Calu3 (cell line): ENCODE results near the gene FAAH. TPM values are rescaled to one million over a fixed set of nuclear protein-coding genes. Genes with fewer than 3 reads are reported as not detected.

ENCODE experiments used
- BruUV-seq: library from RNA; stranded (reverse); fragments of 400-500 nt; replicated peaks from 2 replicates; lab custom pipeline; 2021; lab: Mats Ljungman, UMichigan
- CTCF ChIA-PET: fragments of 300-600 bp; sonication (Branson Sonifier 250); formaldehyde crosslinking; loops from one replicate; lab custom pipeline; 2022; ENCODE audit warnings: antibody characterized with exemption; lab: Charles Lee
- DNase-seq: peaks from one replicate; pipeline ENCODE4 v3.0.0; 2022
- H3K27ac Mint-ChIP-seq: one replicate; pipeline ENCODE4 v1.8.0; 2022; ENCODE audit warnings: mixed read lengths; ENCODE audit not compliant: unreplicated experiment
- H3K27me3 Mint-ChIP-seq: one replicate; pipeline ENCODE4 v1.8.0; 2022; ENCODE audit warnings: mixed read lengths; ENCODE audit not compliant: unreplicated experiment
- H3K36me3 Mint-ChIP-seq: one replicate; pipeline ENCODE4 v1.8.0; 2022; ENCODE audit warnings: mild to moderate bottlenecking, moderate library complexity, mixed read lengths; ENCODE audit not compliant: insufficient read depth, unreplicated experiment
- H3K4me1 Mint-ChIP-seq: one replicate; pipeline ENCODE4 v1.8.0; 2022; ENCODE audit warnings: mild to moderate bottlenecking, low read depth, mixed read lengths; ENCODE audit not compliant: unreplicated experiment
- H3K4me3 Mint-ChIP-seq: one replicate; pipeline ENCODE4 v1.8.0; 2022; ENCODE audit warnings: mild to moderate bottlenecking, low read depth, moderate library complexity, mixed read lengths; ENCODE audit not compliant: unreplicated experiment
- H3K9me3 Mint-ChIP-seq: one replicate; pipeline ENCODE4 v1.8.0; 2022; ENCODE audit warnings: low read depth, mixed read lengths; ENCODE audit not compliant: unreplicated experiment
- intact Hi-C: fragments of 100-400 bp; cut with micrococcal nuclease; formaldehyde crosslinking; loops from one replicate; pipeline ENCODE4 v1.10.0; 2022; ENCODE audit not compliant: unreplicated experiment
- total RNA-seq: library from RNA; stranded (reverse); gene quantifications from 2 replicates; pipeline ENCODE4 v1.2.3, GENCODE V29; 2022
- TF ChIP-seq, protein P1 (sequence below): fragments of 200-600 bp; IDR thresholded peaks from one replicate; pipeline ENCODE4 v1.8.0; 2022; ENCODE audit warnings: antibody characterized with exemption; ENCODE audit not compliant: unreplicated experiment

The FAAH gene
- total RNA-seq, 1 experiment from 2014 or later: 31.4 TPM

GRCh38 chr1:46409063-46409372, 14.9 kb downstream of the FAAH start:
- TF ChIP-seq, protein P1, sequence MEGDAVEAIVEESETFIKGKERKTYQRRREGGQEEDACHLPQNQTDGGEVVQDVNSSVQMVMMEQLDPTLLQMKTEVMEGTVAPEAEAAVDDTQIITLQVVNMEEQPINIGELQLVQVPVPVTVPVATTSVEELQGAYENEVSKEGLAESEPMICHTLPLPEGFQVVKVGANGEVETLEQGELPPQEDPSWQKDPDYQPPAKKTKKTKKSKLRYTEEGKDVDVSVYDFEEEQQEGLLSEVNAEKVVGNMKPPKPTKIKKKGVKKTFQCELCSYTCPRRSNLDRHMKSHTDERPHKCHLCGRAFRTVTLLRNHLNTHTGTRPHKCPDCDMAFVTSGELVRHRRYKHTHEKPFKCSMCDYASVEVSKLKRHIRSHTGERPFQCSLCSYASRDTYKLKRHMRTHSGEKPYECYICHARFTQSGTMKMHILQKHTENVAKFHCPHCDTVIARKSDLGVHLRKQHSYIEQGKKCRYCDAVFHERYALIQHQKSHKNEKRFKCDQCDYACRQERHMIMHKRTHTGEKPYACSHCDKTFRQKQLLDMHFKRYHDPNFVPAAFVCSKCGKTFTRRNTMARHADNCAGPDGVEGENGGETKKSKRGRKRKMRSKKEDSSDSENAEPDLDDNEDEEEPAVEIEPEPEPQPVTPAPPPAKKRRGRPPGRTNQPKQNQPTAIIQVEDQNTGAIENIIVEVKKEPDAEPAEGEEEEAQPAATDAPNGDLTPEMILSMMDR: no peak
- H3K4me1 Mint-ChIP-seq: no peaks in the 10 kb centered on the region
- no peaks in the 10 kb centered on the region for H3K9me3 Mint-ChIP-seq
- H3K4me3 Mint-ChIP-seq: no peak overlapping the region
- CTCF ChIA-PET: interaction anchor here (0.6 kb wide), 1 partner anchor 24 kb away, joined by 3 read pairs; no protein-coding TSS in a partner anchor
- intact Hi-C loops: no loop called here
- H3K27me3 Mint-ChIP-seq: no peaks in the 10 kb centered on the region
- BruUV-seq: no TSS peak
- DNase-seq: no peak
- peaks cover 14% of the 10 kb centered on the region for H3K36me3 Mint-ChIP-seq
- no peak overlapping the region for H3K27ac Mint-ChIP-seq

DNA sequence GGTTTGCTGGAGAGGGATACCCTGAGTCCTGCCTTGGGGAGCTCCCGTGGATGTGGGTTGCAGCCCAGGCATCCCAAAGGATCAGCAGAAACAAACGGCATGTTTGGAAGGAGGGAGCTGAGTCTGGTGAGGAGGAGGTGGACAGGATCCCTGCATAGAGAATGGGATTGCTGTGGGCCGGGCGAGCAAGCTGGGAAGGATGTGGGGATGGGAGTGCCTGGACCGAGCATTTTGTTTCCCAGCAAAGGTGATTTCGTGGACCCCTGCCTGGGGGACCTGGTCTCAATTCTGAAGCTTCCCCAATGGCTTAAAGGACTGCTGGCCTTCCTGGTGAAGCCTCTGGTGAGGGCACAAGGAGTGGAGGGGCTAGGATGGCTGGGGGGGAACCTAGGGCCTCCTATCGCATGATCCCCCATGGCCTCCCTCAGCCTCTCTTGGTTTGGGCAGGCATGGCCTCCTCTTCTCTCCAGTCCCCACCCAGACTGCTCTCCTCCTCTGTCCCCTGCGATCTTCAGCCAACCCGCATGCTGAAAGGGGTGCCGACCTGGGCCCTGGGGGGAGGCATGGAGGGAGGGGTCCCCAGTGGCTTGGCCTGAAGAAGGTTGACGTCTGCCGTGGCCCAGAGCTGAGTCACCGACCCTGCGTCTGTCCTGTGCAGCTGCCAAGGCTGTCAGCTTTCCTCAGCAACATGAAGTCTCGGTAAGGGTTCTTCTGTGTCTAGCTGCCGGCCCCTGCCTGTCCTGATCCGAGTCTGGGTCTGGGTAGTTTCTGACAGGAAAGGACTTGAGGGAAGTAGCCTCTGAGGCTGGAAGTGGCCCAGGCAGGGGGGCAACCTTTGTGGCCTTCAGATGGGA, 16.3 kb downstream of the FAAH start:
- Mint-ChIP-seq H3K4me3 (no peak overlapping the region), H3K9me3 (no peaks in the 10 kb centered on the region), H3K27me3 (no peaks in the 10 kb centered on the region), H3K4me1 (no peaks in the 10 kb centered on the region), H3K27ac (no peak overlapping the region), H3K36me3 (peaks cover 18% of the 10 kb centered on the region)
- no TSS peak for BruUV-seq
- intact Hi-C loops: no loop called here
- no peak for DNase-seq
- TF ChIP-seq, protein P1: no peak
- CTCF ChIA-PET: interaction anchor here (0.6 kb wide), 1 partner anchor 119 kb away, joined by 10 read pairs; no protein-coding TSS in a partner anchor

DNA sequence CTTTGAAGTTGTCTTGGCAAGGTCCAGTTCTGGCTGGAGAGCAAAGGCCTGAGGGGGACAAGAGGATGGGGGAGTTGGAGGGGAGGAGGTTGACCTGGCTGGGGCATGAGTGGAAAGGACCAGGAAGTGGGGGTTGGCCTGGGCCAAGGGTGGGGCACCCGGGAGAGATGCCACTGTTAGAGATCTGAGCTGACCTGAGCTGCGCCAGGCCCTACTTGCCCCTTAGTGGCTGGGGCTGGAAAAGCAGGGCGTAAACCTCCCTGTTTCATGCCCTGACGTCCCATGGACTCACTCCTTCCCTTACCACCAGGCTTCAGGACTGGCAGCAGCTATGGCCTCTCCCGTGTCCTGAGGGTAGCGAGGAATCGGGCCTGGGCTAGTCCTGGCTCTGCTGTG, 16.9 kb downstream of the FAAH start:
- CTCF ChIA-PET: no interaction called here
- DNase-seq: no peak
- H3K9me3 Mint-ChIP-seq: no peaks in the 10 kb centered on the region
- intact Hi-C loops: no loop called here
- no peaks in the 10 kb centered on the region for H3K27me3 Mint-ChIP-seq
- BruUV-seq: no TSS peak
- H3K4me1 Mint-ChIP-seq: no peaks in the 10 kb centered on the region
- peaks cover 18% of the 10 kb centered on the region for H3K36me3 Mint-ChIP-seq
- no peak overlapping the region for H3K27ac Mint-ChIP-seq
- H3K4me3 Mint-ChIP-seq: no peak overlapping the region
- TF ChIP-seq, protein P1: no peak

- CTCF ChIA-PET: no interaction called here
- intact Hi-C loops: no loop called here
- no peak overlapping the region for H3K27ac Mint-ChIP-seq
- H3K4me1 Mint-ChIP-seq: no peaks in the 10 kb centered on the region
- no TSS peak for BruUV-seq
- peak; percentile 47 for DNase-seq
- TF ChIP-seq, protein P1: peak; percentile 58
- H3K9me3 Mint-ChIP-seq: no peaks in the 10 kb centered on the region
- no peak overlapping the region for H3K4me3 Mint-ChIP-seq
- H3K27me3 Mint-ChIP-seq: no peaks in the 10 kb centered on the region
- H3K36me3 Mint-ChIP-seq: peaks cover 18% of the 10 kb centered on the region
Observed at GRCh38 chr1:46411601-46412341, 17.7 kb downstream of the FAAH start.
